ENCODE results near the gene NLK. TPM values are rescaled to one million over a fixed set of nuclear protein-coding genes. Genes with fewer than 3 reads are reported as not detected.
"Not testable (repeated sequence)": the region's sequence is repeated elsewhere in the genome, so short reads cannot be mapped to it uniquely, and the experiment has no call there.

The NLK gene
- total RNA-seq, 1 experiment from 2014 or later, result 14.9 TPM

DNA sequence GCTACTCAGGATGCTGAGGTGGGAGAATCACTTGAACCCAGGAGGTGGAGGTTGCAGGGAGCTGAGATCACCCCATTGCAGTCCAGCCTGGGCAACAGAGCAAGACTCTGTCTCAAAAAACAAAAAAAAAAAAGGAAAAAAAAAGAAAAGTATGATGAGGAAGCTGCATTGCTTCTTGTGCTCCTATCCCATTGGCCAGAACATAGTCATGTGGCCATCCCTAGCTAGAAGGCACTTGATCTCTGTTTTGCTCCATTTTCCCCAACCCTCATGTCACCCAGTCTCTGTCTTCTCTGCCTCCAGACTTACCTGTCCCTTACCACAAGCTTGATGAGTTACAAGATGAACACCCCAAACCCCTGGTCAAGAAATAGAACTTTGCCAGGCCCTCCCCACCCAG is 163.8 kb downstream of the NLK start:
- Histone ChIP-seq H3F3A (ENCODE audit: low read length, unreplicated experiment) (no peaks in the 10 kb centered on the region), H3K9me2 (replicated peaks; ENCODE audit: low read length) (no peaks in the 10 kb centered on the region), H3K4me1 (ENCODE audit: insufficient read depth, low read length) (peaks cover 9% of the 10 kb centered on the region; the same call in 1 of the 2 replicates), H3K27me3 (ENCODE audit: low read length) (no peaks in the 10 kb centered on the region), H3K27ac (ENCODE audit: low read length) (no peak overlapping the region), H4K20me1 (ENCODE audit: low read length) (no peaks in the 10 kb centered on the region), H2AFZ (ENCODE audit: low read length) (no peak overlapping the region), H3K4me2 (ENCODE audit: low read length) (no peak overlapping the region), H3K9me3 (ENCODE audit: low read length) (no peaks in the 10 kb centered on the region), H3K79me2 (ENCODE audit: low read length) (no peaks in the 10 kb centered on the region), H3K9ac (ENCODE audit: low read length) (no peak overlapping the region), H3K4me3 (ENCODE audit: low read length) (no peak overlapping the region), H3K36me3 (ENCODE audit: low read depth, low read length) (no peaks in the 10 kb centered on the region)
- TF ChIP-seq EZH2phosphoT487 (IDR thresholded peaks at IDR 0.05; ENCODE audit: borderline replicate concordance, low read length), result no peak
- TF ChIP-seq EZH2 (IDR thresholded peaks at IDR 0.05; ENCODE audit: low read length, unreplicated experiment), result no peak
- TF ChIP-seq, protein P1, sequence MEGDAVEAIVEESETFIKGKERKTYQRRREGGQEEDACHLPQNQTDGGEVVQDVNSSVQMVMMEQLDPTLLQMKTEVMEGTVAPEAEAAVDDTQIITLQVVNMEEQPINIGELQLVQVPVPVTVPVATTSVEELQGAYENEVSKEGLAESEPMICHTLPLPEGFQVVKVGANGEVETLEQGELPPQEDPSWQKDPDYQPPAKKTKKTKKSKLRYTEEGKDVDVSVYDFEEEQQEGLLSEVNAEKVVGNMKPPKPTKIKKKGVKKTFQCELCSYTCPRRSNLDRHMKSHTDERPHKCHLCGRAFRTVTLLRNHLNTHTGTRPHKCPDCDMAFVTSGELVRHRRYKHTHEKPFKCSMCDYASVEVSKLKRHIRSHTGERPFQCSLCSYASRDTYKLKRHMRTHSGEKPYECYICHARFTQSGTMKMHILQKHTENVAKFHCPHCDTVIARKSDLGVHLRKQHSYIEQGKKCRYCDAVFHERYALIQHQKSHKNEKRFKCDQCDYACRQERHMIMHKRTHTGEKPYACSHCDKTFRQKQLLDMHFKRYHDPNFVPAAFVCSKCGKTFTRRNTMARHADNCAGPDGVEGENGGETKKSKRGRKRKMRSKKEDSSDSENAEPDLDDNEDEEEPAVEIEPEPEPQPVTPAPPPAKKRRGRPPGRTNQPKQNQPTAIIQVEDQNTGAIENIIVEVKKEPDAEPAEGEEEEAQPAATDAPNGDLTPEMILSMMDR (conservative IDR thresholded peaks at IDR 0.05; ENCODE audit: low read depth, low read length), result no peak
- CTCF ChIA-PET, result no interaction called here
- no peak for ATAC-seq
- BruUV-seq (replicated peaks), result no TSS peak
- no peak for DNase-seq
- POLR2A ChIA-PET (ENCODE audit: unreplicated experiment), result no interaction called here
- intact Hi-C loops (cut with micrococcal nuclease), result no loop called here

DNA sequence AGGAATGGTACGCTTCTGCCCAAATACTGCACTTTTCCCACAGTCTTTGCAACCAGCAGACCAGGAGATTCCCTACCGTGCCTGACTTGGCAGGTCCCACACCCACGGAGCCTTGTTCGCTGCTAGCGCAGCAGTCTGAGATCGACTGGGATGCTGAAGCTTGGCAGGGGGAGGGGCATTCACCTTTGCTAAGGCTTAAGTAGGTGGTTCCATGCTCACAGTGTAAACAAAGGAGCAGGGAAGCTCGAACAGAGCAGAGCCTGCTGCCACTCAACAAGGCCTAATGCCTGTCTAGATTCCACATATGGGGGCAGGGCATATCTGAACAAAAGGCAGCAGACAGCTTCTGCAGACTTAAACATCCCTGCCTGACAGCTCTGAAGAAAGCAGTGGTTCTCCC is 169.3 kb downstream of the NLK start:
- peaks cover 7% of the 10 kb centered on the region for H3K4me1 ChIP-seq (ENCODE audit: insufficient read depth, low read length)
- ATAC-seq (no peak), DNase-seq (no peak)
- H3K79me2 ChIP-seq (ENCODE audit: low read length), result no peaks in the 10 kb centered on the region
- H3K27me3 ChIP-seq (ENCODE audit: low read length), result no peaks in the 10 kb centered on the region
- H3K36me3 ChIP-seq (ENCODE audit: low read depth, low read length), result no peaks in the 10 kb centered on the region
- CTCF ChIA-PET, result no interaction called here
- H3F3A ChIP-seq (ENCODE audit: low read length, unreplicated experiment), result no peaks in the 10 kb centered on the region
- H3K9ac ChIP-seq (ENCODE audit: low read length), result no peak overlapping the region
- intact Hi-C loops (cut with micrococcal nuclease), result no loop called here
- no peak for TF ChIP-seq EZH2phosphoT487 (IDR thresholded peaks at IDR 0.05; ENCODE audit: borderline replicate concordance, low read length)
- no peak for TF ChIP-seq EZH2 (IDR thresholded peaks at IDR 0.05; ENCODE audit: low read length, unreplicated experiment)
- TF ChIP-seq, protein P1 (conservative IDR thresholded peaks at IDR 0.05; ENCODE audit: low read depth, low read length), result no peak
- no peaks in the 10 kb centered on the region for H4K20me1 ChIP-seq (ENCODE audit: low read length)
- H3K4me3 ChIP-seq (ENCODE audit: low read length), result no peak overlapping the region
- H3K4me2 ChIP-seq (ENCODE audit: low read length), result no peak overlapping the region
- H2AFZ ChIP-seq (ENCODE audit: low read length), result no peak overlapping the region
- no peaks in the 10 kb centered on the region for H3K9me3 ChIP-seq (ENCODE audit: low read length)
- POLR2A ChIA-PET (ENCODE audit: unreplicated experiment), result no interaction called here
- no peaks in the 10 kb centered on the region for H3K9me2 ChIP-seq (replicated peaks; ENCODE audit: low read length)
- no TSS peak for BruUV-seq (replicated peaks)
- H3K27ac ChIP-seq (ENCODE audit: low read length), result no peak overlapping the region

DNA sequence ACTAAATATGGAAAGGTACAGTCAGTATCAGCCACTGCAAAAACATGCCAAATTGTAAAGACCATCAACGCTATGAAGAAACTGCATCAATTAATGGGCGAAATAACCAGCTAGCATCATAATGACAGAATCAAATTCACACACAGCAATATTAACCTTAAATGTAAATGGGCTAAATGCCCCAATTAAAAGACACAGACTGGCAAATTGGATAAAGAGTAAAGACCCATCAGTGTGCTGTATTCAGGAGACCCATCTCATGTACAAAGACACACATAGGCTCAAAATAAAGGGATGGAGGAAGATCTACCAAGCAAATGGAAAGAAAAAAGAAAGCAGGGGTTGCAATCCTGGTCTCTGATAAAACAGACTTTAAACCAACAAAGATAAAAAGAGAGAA is 171.1 kb downstream of the NLK start:
- CTCF ChIA-PET; H3K9ac ChIP-seq (ENCODE audit: low read length); H2AFZ ChIP-seq (ENCODE audit: low read length); H3K27ac ChIP-seq (ENCODE audit: low read length); H3K4me2 ChIP-seq (ENCODE audit: low read length); H3K9me2 ChIP-seq (replicated peaks; ENCODE audit: low read length); H3K79me2 ChIP-seq (ENCODE audit: low read length); POLR2A ChIA-PET (ENCODE audit: unreplicated experiment); H3K9me3 ChIP-seq (ENCODE audit: low read length); ATAC-seq; H3K36me3 ChIP-seq (ENCODE audit: low read depth, low read length); DNase-seq; intact Hi-C loops (cut with micrococcal nuclease); H3K4me3 ChIP-seq (ENCODE audit: low read length); H3K27me3 ChIP-seq (ENCODE audit: low read length); H3F3A ChIP-seq (ENCODE audit: low read length, unreplicated experiment); H3K4me1 ChIP-seq (ENCODE audit: insufficient read depth, low read length); BruUV-seq (replicated peaks); H4K20me1 ChIP-seq (ENCODE audit: low read length): not testable (repeated sequence)
